Mesendoderm (in vitro differentiated cells): ENCODE data around the gene KLF4.

Experiments used
- DNase-seq: peaks from one replicate; pipeline ENCODE4 v3.0.0; 2013
- H2AK5ac ChIP-seq: 2 replicates; pipeline ENCODE4 v1.6.1; 2013; ENCODE audit warnings: low read length, inconsistent platforms
- H2BK120ac ChIP-seq: 2 replicates; pipeline ENCODE4 v1.6.1; 2013; ENCODE audit warnings: low read depth, mild to moderate bottlenecking, low read length, moderate library complexity, mixed read lengths
- H2BK15ac ChIP-seq: replicated peaks from 2 replicates; pipeline ENCODE4 v1.6.1; 2013; ENCODE audit warnings: low read depth, mild to moderate bottlenecking, moderate library complexity
- H2BK5ac ChIP-seq: 2 replicates; pipeline ENCODE4 v1.6.1; 2013; ENCODE audit warnings: low read length, inconsistent platforms
- H3K18ac ChIP-seq: 2 replicates; pipeline ENCODE4 v1.6.1; 2013; ENCODE audit warnings: mild to moderate bottlenecking, low read length, mixed read lengths
- H3K23ac ChIP-seq: one replicate; pipeline ENCODE4 v1.6.1; 2013; ENCODE audit warnings: low read length
- H3K27ac ChIP-seq: 2 replicates; pipeline ENCODE4 v1.5.1; 2013; ENCODE audit warnings: low read depth, mild to moderate bottlenecking, inconsistent platforms, low read length, moderate library complexity
- H3K27me3 ChIP-seq: 2 replicates; pipeline ENCODE4 v1.6.1; 2013; ENCODE audit warnings: low read length, control low read depth, mild to moderate bottlenecking, inconsistent platforms; ENCODE audit not compliant: insufficient read depth, poor library complexity
- H3K36me3 ChIP-seq: 2 replicates; pipeline ENCODE4 v1.6.1; 2013; ENCODE audit warnings: low read length, inconsistent platforms; ENCODE audit not compliant: control insufficient read depth, insufficient read depth
- H3K4ac ChIP-seq: one replicate; pipeline ENCODE4 v1.6.1; 2013; ENCODE audit warnings: low read depth, mild to moderate bottlenecking, low read length, moderate library complexity
- H3K4me1 ChIP-seq: 2 replicates; pipeline ENCODE4 v1.6.1; 2013; ENCODE audit warnings: low read depth, low read length, inconsistent platforms; ENCODE audit not compliant: control insufficient read depth
- H3K4me2 ChIP-seq: 2 replicates; pipeline ENCODE4 v1.6.1; 2013; ENCODE audit warnings: low read length
- H3K4me3 ChIP-seq: 2 replicates; pipeline ENCODE4 v1.5.1; 2013; ENCODE audit warnings: mild to moderate bottlenecking, low read length
- H3K56ac ChIP-seq: one replicate; pipeline ENCODE4 v1.6.1; 2013; ENCODE audit warnings: low read length
- H3K79me1 ChIP-seq: 2 replicates; pipeline ENCODE4 v1.6.1; 2013; ENCODE audit warnings: low read length, inconsistent platforms
- H3K79me2 ChIP-seq: 2 replicates; pipeline ENCODE4 v1.6.1; 2013; ENCODE audit warnings: mild to moderate bottlenecking, low read length; ENCODE audit not compliant: control insufficient read depth, insufficient read depth
- H3K9ac ChIP-seq: 2 replicates; pipeline ENCODE4 v1.6.1; 2013; ENCODE audit warnings: low read length, inconsistent platforms
- H4K5ac ChIP-seq: one replicate; pipeline ENCODE4 v1.6.1; 2013; ENCODE audit warnings: low read length
- H4K8ac ChIP-seq: one replicate; pipeline ENCODE4 v1.6.1; 2013; ENCODE audit warnings: low read depth, mild to moderate bottlenecking, control low read depth, low read length, moderate library complexity
- WGBS: extraction: QIAGEN DNeasy Blood & Tissue Kit; methylation state at CpG from one replicate; pipeline ENCODE4 v1.1.7; 2013; ENCODE audit warnings: low lambda C conversion rate, missing lambda C conversion rate; ENCODE audit not compliant: insufficient coverage; ENCODE audit errors: extremely low coverage; 5-methylcytosine and 5-hydroxymethylcytosine counted together

The KLF4 gene

DNA sequence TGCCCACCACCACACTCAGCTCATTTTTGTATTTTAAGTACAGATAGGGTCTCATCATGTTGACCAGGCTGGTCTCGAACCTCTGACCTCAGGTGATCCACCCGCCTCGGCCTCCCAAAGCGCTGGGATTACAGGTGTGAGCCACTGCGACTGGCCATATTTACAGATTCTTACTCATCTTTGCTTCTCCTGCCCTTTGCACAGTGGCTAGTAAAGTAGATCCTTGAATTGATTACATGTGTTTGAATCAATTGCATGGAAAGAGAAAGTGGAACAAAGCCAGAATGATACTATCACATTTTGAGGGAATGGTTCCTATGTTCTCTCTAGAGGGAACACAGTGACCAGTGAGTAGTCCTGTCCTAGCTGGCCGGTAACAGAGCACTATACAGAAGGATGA lies 15.4 kb downstream of the KLF4 start:
- Histone ChIP-seq H4K8ac (no peak overlapping the region), H2BK120ac (no peak overlapping the region), H3K27me3 (no peaks in the 10 kb centered on the region), H3K56ac (no peak overlapping the region), H4K5ac (no peak overlapping the region), H3K36me3 (no peaks in the 10 kb centered on the region), H3K18ac (no peak overlapping the region), H3K4me2 (no peak overlapping the region), H2BK5ac (no peak overlapping the region), H3K79me1 (no peaks in the 10 kb centered on the region), H3K4me1 (no peaks in the 10 kb centered on the region), H2AK5ac (no peak overlapping the region), H3K23ac (no peak overlapping the region), H3K9ac (no peak overlapping the region), H3K4ac (no peak overlapping the region), H2BK15ac (no peak overlapping the region), H3K4me3 (no peak overlapping the region), H3K27ac (no peak overlapping the region), H3K79me2 (no peaks in the 10 kb centered on the region)
- WGBS, result no CpG with 5 or more reads among the region's 6 CpGs
- DNase-seq, result no peak

DNA sequence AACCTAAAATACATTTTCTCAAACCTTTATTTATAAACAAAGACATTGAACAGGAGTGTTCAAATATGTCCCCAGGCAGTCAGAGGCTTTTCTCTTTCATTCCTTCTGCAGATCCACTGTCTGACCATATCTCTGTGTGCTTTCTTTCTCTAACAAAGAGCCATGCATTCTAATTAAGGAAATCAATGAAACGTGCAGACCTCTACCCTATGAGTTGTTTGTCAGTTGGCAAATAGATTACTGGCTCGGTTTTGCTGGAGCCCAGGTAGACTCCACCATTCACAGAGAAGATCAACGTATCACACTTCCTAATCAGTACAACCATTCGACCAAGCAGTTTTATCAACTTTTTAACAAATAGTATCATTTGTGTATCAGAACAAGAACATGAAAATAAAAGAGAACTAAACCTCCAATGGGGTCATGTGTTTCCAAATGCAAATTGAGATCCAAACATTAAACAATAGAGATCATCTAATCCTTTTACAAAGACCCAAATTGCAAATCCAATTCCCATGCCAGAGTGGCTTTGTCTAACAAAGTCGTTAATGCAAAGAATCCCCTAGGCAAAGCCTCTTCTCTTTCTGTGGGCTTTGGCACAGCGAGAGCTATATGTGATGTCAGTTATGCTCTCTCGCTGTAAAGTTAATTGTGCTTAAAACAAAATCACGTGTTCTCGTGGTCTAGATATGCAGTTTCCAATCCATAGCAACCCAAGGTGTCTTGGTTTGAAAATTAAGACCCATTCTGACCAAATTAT lies 16.8 kb downstream of the KLF4 start:
- Histone ChIP-seq H3K27me3 (no peaks in the 10 kb centered on the region), H2BK120ac (no peak overlapping the region), H3K79me1 (no peaks in the 10 kb centered on the region), H2AK5ac (no peak overlapping the region), H3K27ac (no peak overlapping the region), H3K79me2 (no peaks in the 10 kb centered on the region), H2BK5ac (no peak overlapping the region), H3K56ac (no peak overlapping the region), H3K4me1 (no peaks in the 10 kb centered on the region), H3K18ac (no peak overlapping the region), H4K8ac (no peak overlapping the region), H3K23ac (no peak overlapping the region), H3K4me2 (no peak overlapping the region), H4K5ac (no peak overlapping the region), H3K36me3 (no peaks in the 10 kb centered on the region), H3K4ac (no peak overlapping the region), H3K4me3 (no peak overlapping the region), H2BK15ac (no peak overlapping the region), H3K9ac (no peak overlapping the region)
- no peak for DNase-seq
- no CpG with 5 or more reads among the region's 9 CpGs for WGBS

GRCh38 chr9:107471552-107471951 lies 18.0 kb downstream of the KLF4 start:
- Histone ChIP-seq H3K27me3 (peaks cover 2% of the 10 kb centered on the region), H3K4ac (no peak overlapping the region), H3K4me2 (no peak overlapping the region), H2BK120ac (no peak overlapping the region), H2AK5ac (no peak overlapping the region), H3K23ac (no peak overlapping the region), H4K8ac (no peak overlapping the region), H3K79me2 (no peaks in the 10 kb centered on the region), H3K36me3 (no peaks in the 10 kb centered on the region), H3K4me3 (no peak overlapping the region), H2BK15ac (no peak overlapping the region), H3K56ac (no peak overlapping the region), H3K27ac (no peak overlapping the region), H3K9ac (no peak overlapping the region), H3K79me1 (no peaks in the 10 kb centered on the region), H4K5ac (no peak overlapping the region), H3K4me1 (no peaks in the 10 kb centered on the region), H3K18ac (no peak overlapping the region), H2BK5ac (no peak overlapping the region)
- no peak for DNase-seq
- WGBS, result no CpG with 5 or more reads among the region's 6 CpGs

DNA sequence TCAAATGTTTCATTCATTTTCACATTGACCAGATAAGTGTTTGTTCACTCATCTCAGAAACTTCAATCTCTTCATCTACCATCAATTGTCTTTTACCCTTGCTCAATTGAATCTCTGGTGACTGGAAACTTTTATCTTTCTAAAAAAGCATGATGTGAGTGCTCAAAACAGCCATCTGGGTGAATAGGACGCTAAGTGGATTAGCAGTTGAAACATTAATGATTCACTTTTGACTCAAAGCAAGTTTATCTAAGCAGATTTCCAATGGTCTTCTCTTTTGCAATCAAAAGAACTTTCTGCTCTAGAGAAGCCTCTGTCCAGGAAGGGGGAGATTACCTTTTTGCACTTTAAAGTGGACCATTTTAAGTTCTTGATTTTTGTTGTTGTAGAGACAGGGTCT lies 22.2 kb downstream of the KLF4 start:
- no peak overlapping the region for H3K27ac ChIP-seq
- H3K23ac ChIP-seq, result no peak overlapping the region
- H3K79me2 ChIP-seq, result no peaks in the 10 kb centered on the region
- H4K8ac ChIP-seq, result no peak overlapping the region
- no peak overlapping the region for H2BK15ac ChIP-seq
- H3K4me3 ChIP-seq, result no peak overlapping the region
- H2AK5ac ChIP-seq, result no peak overlapping the region
- no peak overlapping the region for H4K5ac ChIP-seq
- H2BK120ac ChIP-seq, result no peak overlapping the region
- no peak overlapping the region for H3K56ac ChIP-seq
- no peak for DNase-seq
- H3K4ac ChIP-seq, result no peak overlapping the region
- no peak overlapping the region for H2BK5ac ChIP-seq
- H3K79me1 ChIP-seq, result no peaks in the 10 kb centered on the region
- H3K18ac ChIP-seq, result no peak overlapping the region
- no peak overlapping the region for H3K4me2 ChIP-seq
- peaks cover 8% of the 10 kb centered on the region for H3K27me3 ChIP-seq
- no CpG with 5 or more reads among the region's 1 CpG for WGBS
- peaks cover 2% of the 10 kb centered on the region for H3K4me1 ChIP-seq
- H3K36me3 ChIP-seq, result no peaks in the 10 kb centered on the region
- no peak overlapping the region for H3K9ac ChIP-seq

DNA sequence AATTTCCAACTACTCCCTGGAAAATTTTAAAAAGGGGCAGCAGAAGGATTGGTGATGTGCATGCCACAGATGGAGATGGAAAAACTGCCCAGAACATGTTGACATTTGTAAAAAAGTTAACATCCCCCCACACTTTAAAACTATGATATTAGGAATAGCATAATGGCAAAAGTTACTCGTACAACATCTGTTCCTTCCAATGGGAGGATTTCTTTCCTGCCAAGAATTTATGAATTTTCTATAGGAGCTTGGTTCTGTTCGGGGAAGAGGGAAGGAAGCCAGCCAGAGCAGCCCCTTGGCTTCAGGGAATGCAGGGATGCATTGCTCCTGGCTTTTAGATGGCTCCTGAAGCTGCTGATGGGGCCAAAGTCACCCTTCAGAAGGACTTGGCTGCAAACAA lies 22.7 kb downstream of the KLF4 start:
- Histone ChIP-seq H3K4me3 (no peak overlapping the region), H3K79me1 (no peaks in the 10 kb centered on the region), H3K4me1 (peaks cover 2% of the 10 kb centered on the region), H3K9ac (no peak overlapping the region), H3K4ac (no peak overlapping the region), H4K8ac (no peak overlapping the region), H2BK5ac (no peak overlapping the region), H3K4me2 (no peak overlapping the region), H3K36me3 (no peaks in the 10 kb centered on the region), H3K23ac (no peak overlapping the region), H3K27ac (no peak overlapping the region), H3K18ac (no peak overlapping the region), H3K79me2 (no peaks in the 10 kb centered on the region), H4K5ac (no peak overlapping the region), H2BK15ac (no peak overlapping the region), H3K56ac (no peak overlapping the region), H2BK120ac (no peak overlapping the region), H2AK5ac (no peak overlapping the region), H3K27me3 (peaks cover 8% of the 10 kb centered on the region)
- WGBS, result no CpG with 5 or more reads among the region's 2 CpGs
- DNase-seq, result no peak
